ENCODE measurements around the gene CAPS.
"Not testable (repeated sequence)": the region's sequence is repeated elsewhere in the genome, so short reads cannot be mapped to it uniquely, and the experiment has no call there.

The CAPS gene

GRCh38 chr19:5957170-5957569 lies 43.1 kb downstream of the CAPS start:
- DNase-seq (ENCODE audit: low read depth) = no peak

GRCh38 chr19:5958074-5958850 lies 44.2 kb downstream of the CAPS start:
- no peak for DNase-seq (ENCODE audit: low read depth)

- no peak for DNase-seq (ENCODE audit: low read depth)
Measured at GRCh38 chr19:5958851-5959122, 44.7 kb downstream of the CAPS start.

- DNase-seq (ENCODE audit: low read depth) = no peak
Measured at GRCh38 chr19:5959260-5960004, 45.4 kb downstream of the CAPS start.

DNA sequence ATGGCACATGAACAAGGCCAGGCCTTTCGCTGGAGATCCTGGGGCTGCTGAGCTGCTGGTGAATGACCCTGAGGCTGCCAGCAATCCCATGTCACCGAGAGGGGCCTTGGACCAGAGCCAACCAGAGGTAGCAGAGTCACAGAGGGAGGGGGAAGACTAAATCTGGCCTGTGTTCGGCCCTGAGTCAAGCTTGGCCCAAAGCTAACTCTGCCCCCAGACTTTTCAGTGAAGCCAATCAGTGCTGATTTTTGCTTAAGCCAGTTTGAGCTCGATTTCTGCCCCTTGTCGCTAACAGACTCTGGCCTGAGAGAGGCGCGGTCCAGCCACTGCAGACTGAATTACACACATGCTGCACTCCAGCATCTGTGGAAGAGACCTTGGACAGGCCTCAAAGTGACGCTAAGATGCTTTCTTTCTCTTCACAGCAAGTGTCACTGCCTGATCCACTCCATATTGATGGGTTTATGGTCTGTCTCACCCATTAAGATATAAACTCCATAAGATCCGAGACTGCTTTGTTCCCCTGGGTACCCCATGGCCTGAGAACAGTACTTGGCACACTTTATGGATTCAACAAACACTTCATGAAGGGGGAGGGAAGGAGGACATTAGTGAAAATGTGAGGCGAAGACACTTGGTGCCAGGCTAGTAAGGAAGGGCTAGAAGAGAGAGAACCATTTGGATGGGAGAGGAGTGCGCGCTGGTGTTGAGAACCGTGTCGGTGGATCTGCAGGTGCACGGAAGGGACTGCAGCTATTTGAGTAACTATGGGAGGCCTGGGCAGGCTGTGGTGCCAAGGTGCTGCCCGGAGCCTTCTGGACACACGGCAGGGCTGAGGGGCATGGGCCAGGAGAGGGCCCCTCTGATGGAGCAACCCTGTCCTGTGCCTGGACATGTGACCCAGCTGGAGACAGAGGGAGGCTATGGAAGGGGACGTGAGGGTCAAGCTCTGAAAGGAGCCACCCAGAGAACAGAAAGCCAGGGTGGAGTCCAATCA lies 46.2 kb downstream of the CAPS start:
- no peak for DNase-seq (ENCODE audit: low read depth)

- not testable (repeated sequence) for DNase-seq (ENCODE audit: low read depth)
Measured at GRCh38 chr19:5961641-5961968, 47.6 kb downstream of the CAPS start.

DNA sequence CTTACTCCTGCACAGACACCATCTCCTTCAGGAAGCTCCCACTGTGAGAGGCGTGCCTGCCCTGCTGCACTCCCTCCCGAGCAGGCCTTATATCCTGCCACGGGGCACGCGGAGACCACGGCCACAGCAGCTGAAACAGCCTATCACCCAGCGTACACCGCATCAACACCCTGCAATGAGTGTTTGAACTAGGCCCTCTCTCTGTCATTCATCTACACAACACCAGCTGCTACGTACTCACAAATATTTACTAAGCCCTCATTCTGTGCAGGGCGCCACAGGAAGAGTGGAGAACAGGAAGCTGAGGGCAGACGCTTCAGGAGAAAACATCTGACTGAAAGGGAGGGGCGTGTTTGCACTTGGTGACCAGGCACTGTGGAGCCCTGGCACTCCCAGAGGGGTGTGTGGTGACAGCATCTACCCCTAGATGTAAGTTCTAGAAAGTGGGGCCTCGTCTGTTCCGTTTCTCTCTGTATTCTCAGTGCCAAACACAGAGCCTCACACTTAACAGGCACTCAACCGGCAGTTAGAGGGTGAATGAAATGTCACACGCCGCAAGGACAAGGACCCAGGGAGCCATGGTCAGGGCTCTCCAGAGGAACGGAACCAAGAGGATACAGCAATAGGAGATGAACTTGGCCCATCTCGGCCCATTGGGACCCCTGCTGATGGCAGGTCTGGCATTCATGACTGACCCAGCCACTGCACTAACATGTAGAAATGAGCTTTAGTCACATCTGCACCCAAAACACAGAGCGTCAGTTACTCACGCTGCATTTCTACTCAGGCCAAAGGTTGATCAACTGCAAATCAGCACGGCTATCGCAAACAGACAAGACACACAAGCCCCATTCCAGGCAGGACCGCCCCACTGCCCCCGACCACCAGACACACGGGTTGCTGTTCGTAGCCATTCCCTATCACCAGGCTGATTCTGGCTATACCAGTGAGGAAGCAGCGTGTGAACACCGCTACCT lies 48.2 kb downstream of the CAPS start:
- DNase-seq (ENCODE audit: low read depth) = peak; percentile 60

- not testable (repeated sequence) for DNase-seq (ENCODE audit: low read depth)
Measured at GRCh38 chr19:5963259-5963658, 49.2 kb downstream of the CAPS start.

GRCh38 chr19:5963855-5964254 lies 49.8 kb downstream of the CAPS start:
- DNase-seq (ENCODE audit: low read depth) = no peak

- DNase-seq (ENCODE audit: low read depth) = no peak
Measured at GRCh38 chr19:5964816-5965565, 50.9 kb downstream of the CAPS start.
